C1 segment of cervical spinal cord (tissue), 14 donors: Measurements from ENCODE around the gene WWOX.

Source experiments
- DNase-seq, 14 donors: peaks; one replicate each; lab custom pipeline; 2025; lab: John Stamatoyannopoulos, UW

WWOX gene

DNA sequence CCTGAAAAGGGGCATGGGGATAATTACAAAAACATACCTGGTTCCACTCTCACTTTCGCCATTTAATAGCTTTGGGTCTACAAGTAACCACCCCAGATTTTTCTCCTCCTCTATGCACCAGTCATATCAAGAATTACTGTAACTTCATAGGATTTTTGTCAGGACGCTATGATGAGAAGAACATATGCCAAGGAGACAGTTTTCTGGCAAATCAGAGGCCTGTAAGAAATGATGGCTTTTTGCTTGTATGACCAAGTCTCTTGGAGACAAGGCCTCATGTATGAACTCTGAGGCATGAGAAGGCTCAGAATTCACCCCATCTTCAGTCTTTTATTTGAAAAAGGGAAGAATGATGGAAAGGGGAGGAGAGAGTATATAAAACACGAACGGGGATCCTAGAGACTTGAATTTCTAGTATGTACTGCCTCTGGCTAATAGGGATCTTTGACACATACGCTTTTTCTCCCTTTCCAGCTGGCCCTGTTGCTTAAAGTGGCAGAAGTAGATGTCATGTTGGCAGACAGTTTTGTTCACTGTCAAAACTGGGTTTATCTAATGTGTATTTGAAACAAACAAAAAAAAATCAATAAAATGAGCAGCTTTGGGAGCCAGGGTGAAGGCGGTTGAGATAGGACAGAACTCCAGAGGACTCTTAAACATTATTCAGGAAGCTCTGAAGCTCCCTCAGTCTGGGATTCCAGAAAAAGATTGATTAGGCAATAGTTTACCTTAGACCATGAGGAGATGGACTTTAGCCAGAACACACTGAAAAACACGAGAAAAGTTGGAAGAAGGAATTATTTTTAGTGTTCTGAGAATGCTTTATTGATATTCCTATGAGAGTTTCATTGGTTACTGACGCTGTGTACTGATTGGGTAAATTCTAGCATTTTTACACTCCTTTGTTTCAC lies 656.6 kb downstream of the WWOX start:
- DNase-seq, result no peak

DNA sequence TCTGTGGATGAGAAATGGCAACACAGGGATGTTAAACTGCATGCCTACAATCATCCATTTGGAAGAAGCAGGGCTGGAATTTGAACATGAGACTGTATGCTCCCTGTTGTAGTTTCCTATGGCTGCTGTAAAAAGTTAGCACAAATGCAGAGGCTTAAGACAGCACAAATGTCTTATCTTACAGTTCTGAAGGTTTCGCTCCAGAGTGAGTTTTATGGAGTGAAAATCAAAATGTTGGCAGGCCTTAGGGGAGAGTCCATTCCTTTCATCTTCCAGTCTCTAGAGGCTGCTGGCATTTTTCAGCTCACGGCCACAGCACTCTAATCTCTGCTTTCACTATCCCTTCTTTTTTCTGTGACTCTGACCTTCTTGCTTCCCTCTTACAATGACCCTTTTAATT lies 660.1 kb downstream of the WWOX start:
- DNase-seq, result no peak

DNA sequence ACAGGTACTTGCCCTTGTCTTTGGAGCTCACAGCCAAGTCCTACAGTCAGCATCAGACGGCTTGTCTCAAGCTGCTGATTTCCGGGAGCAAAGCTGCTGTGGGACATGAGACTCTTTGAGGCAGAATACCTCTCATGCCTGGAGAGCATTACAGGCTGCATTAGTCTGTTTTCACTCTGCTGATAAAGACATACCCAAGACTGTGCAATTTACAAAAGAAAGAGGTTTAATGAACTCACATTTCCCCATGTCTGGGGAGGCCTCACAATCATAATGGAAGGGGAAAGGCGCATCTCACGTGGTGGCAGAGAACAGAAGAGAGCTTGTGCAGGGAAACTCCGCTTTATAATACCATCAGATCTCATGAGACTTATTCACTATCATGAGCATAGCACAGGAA lies 661.2 kb downstream of the WWOX start:
- DNase-seq, result no peak

DNA sequence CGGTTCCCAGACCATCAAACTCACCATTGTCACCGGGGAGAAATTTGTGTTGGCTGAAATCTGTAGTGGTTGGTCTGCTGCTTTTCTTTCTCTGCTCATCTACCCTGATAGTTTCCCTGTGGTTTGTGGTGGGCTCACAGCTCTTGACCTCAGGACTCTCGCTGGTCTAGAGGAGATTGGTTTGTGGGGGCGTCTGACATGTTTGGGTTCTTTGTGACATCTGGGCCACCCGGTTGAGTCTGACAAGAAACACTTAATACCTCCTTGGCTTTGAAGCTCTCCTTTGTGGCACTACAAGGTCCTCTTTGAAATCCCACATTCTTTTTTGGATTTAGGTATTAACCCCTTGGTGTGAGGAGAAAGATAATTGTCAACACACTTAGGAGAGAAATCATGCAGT lies 662.0 kb downstream of the WWOX start:
- DNase-seq, result no peak

DNA sequence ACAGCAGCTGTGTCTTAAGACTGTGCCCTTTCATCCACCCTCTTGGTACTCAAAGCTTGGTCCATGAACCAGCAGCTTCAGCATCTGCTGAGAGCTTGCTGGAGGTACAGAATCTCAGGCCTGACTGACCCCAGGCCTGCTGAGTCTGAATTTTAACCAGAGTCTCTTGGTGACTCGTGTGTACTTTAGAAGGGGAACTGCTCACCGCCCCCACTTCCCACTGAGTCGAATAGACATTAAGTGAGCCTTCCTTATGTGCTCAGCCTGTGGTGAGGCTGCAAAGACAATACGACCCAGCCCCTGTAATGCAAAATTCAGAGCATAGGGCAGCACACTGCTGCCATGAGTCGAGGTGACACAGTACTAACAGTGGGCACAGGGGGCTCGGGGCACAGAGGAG lies 662.8 kb downstream of the WWOX start:
- DNase-seq, result no peak

DNA sequence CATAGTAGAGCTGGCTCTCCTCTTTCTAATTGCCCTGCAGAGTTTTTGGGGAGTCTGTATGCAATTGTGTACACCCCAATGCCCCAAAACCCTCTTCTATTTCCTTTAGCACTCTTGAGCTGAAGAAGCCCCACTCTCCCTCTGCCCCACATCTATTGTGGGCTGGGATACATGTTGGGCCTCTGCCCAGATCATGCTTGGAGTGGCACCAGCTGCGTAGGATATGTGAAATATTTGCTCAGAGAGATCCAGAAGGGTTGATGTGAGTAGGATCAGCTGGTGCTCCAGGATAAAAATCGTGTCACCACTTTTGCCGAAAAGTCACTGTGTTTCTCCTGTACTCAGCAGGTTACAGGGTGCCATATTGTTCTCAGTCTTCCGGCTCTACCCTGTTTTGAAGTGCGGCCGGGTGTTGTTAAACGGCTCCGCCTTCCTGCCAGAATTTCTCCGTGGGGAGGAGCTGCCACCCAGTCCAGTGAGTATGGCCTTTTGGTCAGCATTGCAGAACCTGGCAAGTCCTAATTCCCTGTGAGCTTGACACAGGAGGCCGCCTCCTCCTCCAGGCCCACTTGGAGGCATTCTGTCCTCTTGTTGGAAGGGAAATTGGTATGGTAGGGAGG lies 664.5 kb downstream of the WWOX start:
- DNase-seq, result no peak

DNA sequence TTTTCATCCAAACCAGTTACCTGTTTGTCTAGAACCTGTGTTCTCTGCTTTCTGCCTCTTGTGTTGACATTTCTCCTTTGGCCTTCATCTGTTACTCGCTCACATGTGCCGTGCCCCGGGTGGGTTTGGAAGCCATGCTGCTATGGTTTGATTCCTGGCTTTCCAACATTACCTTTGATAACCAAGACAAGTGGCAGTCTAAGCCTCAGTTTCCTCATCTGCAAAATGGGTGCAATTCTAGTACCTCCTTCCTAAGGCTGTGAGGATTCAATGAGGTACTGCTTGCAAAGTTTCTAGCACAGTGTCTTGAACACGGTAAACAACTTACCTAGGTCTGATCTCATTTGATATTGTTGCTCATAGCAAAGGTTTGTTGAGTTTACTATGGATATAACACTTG lies 665.0 kb downstream of the WWOX start:
- no peak for DNase-seq

DNA sequence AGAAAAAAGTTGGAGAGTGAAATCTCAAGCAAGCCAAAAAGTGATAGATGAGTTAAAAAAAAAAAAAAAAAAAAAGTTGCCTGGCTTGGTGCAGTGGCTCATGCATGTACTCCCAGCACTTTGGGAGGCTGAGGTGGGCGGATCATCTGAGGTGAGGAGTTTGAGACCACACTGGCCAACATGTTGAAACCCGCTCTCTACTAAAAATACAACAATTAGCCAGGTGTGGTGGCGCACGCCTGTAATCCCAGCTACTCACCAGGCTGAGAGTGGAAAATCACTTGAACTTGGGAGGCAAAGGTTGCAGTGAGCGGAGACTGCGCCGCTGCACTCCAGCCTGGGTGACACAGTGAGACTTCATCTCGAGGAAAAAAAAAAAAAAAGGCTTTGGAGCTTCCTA lies 668.8 kb downstream of the WWOX start:
- DNase-seq, result no peak

DNA sequence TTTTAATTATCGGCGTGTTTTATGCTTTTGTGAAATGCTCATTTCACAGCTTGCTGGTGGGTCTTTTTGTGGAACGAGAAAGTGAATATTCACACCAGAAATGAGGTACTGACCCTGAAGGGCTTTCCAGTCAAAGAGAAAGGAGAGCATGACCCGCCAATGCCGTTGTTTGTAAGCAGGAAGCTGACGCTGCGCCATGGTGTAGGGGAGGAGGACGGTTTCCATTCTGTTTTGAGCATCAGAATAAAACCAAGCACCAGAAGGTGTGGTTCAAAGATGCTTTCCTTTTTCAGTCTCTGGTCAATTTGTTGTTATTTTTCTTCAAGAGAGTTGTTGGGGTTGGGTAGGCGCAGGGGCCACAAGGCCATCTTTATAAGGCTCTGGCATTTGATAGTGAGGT lies 669.3 kb downstream of the WWOX start:
- DNase-seq, result no peak

DNA sequence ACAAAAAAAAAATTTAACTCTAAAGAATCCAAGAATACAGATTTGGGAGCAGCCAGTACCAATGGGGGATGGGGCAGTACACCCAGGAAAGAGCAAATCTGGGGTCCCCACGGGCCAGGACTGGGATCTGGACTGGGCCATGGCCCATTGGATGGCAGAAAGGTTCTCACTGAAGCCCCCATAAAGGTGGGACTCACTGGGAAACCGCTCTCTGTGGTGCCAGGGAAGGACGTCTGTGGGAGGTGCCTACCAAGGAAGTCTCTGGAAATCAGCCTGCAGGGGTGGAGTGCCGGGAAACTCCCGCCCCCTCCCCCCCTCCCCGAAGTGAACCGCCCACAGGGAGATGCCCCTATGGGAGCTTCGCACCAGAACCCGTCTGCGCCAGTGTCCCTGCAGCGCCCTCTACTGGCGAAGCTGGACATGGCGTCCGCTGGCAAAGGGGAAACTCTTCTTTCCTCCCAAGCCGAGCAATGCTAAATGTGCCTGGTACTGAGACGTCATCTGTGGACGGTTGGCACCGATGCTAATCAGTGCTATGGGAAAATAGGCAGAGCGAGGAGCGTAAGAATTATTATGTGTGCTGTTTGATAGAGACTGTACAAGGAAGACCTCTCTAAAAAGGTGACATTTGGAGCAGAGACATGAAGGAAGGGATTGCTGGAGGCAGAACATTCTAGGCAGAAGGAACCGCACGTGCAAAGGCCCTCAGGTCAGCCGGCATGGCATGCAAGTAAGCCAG lies 671.1 kb downstream of the WWOX start:
- DNase-seq, result peak in 13 of 14 donors; percentile 3 to 78 (median 47)

DNA sequence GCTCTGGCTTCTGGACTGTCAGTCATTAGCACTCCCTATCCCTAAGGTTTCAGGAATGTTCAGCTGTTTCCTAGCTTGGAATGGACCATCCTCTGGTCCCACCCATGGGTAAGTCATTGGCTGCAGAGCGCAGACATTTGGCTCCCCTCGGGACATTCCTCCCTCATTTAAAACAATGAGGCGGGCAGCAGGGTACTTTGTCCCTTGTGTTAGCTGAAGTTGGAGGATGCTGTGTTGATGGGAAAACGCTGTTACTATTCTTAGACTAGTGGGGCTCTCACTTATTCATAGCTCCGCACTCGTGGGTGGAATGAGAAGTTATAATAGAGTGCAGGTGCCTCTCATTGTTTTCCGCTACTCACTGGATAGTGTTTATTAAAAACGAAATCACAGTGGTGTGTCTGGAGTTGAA lies 673.8 kb downstream of the WWOX start:
- DNase-seq, result no peak

DNA sequence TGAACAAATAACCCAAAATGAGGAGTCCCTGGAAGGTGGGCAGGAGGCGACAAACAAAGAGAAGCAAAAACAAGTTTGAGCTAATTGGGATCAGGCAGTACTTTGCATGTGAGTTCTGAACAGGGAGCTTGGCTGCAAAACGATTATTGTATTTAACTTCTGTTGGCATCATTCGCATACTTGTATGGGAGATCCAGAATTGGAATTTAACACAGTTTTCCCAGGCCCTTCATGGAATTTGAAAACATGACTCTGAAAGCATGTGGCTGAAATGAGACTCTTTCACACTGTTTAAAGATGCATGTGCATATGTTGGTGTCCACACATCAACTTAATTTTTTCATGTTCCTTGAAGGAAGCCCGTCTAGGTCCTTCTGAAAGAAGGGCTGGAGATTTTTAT lies 674.3 kb downstream of the WWOX start:
- DNase-seq, result no peak

DNA sequence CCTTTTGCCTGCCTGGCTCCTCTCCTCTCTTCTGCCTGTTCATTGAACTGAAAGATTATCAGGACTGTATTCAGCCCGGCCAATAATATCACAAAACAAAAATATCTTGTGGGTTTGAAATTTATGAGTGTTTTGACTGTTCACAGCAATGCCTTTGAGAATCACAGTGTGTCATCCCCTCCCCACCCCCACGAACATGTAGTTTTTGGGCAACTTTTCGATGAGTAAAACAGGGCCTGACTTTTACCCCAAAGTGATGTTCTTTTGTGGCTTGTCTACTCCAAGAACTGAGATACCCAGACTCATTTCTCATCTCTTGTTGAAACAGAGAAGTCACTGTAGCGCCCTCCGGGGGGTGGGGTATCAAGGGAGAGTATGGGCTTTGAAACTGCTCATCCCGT lies 675.7 kb downstream of the WWOX start:
- DNase-seq, result no peak

DNA sequence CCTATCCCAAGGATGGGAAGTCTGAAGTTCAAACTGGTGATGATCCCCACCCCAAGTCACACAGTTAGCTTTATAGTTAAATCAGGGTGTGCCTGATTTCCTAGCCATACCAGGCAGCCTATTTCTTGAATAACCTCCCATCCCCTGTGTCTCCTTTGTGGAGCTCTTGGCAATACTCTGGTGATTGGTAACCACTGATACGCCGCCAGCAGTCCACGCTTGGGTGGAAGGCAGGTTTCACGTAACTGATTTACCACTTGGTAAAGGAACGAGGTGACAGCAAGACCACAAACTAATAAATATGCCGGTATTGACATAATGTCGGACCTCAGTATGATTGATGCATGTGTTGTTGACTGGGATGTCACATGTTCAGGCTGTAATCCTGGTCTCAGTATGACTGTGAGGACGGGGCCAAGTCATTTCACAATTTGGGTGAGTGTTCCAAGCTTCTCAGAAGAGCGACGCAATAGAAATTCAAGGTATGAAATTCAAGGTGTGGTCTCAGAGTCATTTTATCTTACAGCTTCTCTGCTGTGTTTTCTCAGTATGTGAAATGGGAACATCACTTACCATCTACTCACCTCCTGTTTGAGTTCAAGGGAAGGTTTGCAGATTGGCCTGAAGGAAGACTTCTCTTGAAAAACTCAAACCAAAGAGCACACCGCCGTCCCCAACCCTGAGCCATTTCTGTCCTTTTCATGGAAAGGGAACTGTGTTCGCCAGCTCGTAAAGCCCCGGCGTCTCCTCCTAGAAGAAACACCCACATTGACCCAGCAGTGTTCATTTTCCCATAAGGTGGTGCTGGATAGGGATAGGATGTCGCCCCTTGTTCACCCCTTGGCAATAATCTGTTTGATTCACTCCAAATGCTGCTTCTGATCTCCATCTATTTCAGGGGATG lies 678.9 kb downstream of the WWOX start:
- no peak for DNase-seq

DNA sequence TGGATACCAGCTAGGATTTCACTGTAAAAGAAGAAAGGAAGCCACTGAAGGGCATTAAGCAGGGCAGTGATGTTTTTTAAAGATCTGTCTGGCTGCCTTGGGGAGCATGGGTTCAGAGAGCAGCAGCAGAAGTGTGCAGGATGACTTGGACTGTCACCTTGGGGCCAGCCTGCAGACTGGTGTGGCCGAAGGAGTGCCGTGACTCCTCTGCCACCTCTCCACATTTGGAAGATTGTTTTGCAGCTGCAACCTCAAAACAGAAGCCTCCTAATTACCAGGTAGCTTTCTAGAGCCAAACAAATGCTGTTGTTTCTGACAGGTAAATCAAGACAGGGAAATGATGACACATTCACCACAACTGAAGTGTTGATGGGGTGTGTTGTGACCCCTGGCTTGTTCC lies 681.4 kb downstream of the WWOX start:
- DNase-seq, result no peak

DNA sequence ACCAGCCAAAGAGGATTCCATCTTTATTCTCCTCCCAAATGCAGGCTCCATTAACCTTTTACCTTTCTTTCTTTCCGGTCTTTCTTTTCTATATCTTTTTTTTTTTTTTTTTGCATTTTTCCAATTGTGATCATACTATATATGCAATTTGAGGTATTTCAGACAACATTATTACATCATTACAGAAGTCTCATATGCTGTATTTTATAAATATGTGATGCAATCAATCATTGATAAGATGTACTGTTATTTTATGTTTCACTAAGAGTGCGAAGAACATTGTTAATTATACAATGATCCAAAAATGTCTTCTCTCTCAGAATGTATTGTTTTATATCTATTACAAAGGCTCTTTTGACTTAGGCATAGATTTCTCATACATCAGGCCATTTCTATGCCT lies 683.1 kb downstream of the WWOX start:
- no peak for DNase-seq

DNA sequence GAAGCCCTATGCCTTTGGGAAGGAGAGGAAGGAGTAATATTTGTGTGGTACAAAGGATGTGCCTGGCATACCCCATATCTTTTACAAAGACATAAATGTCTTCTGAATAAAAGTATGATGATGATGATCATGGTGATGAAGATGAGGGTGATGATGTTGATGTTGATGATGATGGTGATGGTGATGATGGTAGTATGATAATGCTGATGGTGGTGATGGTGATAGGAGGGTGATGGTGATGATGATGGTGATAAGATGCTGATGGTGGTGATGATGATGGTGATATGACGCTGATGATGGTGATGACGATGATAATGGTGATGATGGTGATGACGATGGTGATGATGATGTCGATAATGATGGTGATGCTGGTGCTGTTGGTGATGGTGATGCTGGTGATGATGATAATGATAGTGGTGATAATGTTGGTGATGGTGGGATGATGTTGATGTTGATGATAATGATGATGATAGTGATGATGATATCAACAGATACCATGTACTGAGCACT lies 684.2 kb downstream of the WWOX start:
- no peak for DNase-seq

DNA sequence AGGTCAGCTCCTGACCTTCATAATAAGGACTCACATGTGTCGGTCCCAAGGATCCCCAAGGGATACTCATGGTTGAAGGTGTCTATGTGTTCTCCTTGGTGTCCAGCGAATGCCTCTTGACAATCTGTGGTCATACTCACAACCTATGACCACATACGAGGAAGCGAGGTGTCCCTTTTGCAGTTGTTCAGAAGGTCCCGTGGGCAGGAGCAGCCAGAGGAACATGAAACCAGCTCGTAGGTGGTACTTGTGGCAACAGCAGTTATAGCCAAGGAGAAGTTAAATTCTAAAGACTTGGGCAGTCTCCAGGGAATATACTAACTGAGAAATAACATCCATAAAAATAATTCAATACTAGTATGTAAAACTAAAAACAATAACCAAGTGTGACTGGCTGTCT lies 685.3 kb downstream of the WWOX start:
- no peak for DNase-seq

DNA sequence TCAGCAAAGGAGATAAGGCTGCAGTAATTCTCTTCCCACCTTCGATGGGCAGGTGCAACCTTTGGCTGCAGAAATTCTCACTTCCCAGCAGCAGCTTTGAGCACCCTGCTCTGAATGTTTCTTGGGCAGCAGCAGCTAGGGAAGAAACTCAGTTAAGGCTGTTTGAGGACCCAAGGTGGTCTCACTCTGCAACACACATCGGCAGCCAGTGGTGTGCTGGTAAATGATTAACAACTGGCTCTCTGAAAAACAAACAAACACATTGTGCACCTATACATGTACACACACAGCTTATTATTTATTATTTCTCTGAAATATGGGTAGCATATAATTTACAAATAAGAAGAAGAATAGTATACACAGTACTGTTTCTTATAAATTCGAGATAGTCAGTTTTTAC lies 685.8 kb downstream of the WWOX start:
- DNase-seq, result no peak

DNA sequence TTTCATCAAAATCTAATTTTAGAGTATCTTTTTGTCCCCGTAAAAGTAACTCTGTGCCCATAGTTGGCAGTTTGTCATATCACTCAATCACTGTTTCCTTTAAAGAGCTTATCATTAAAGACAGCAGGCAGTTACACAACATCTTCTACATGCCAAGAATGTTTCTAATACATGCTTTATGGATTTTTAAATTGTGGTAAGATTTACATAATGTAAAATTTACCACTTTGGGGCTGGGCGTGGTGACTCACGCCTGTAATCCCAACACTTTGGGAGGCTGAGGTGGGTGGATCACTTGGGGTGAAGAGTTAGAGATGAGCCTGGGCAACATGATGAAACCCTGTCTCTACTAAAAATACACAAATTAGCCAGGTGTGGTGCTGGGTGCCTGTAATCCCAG lies 687.2 kb downstream of the WWOX start:
- DNase-seq, result no peak

DNA sequence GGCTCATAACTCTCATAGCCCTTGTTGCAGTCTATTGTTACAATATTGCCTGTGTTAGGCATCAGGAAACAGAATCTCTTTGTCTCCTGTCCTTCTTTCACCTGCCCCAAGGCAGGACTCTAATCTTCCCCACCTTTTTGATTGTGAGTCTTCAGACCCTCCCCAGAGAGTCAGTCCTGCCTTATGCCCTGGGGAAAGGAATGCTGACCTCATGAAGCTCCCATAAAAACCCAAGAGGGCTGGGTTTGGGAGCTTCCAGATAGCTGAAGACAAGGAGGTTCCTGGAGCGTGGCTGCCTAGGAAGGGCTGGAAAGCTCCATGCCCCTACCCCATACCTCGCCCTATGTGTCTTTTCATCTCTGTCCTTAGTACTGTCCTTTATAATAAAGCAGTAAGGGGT lies 688.8 kb downstream of the WWOX start:
- DNase-seq, result no peak
